H9 (cell line): ENCODE results near the gene SPEM3. TPM values are rescaled to one million over a fixed set of nuclear protein-coding genes. Genes with fewer than 3 reads are reported as not detected.
A peak's percentile ranks its signal among the peaks of the same experiment; 100 is the strongest.

Experiments
- DNase-seq: peaks from one replicate; pipeline ENCODE4 v3.0.0-alpha.2; 2017
- H2AFZ ChIP-seq: one replicate; pipeline ENCODE4 v1.6.1; 2013; ENCODE audit warnings: mild to moderate bottlenecking, low read length, control low read depth, moderate library complexity
- H2AK5ac ChIP-seq: 2 replicates; pipeline ENCODE4 v1.6.1; 2013; ENCODE audit warnings: low read length, control low read depth, mixed read lengths; ENCODE audit not compliant: insufficient read length
- H2BK120ac ChIP-seq: one replicate; pipeline ENCODE4 v1.6.1; 2013; ENCODE audit warnings: low read depth, mild to moderate bottlenecking, low read length, control low read depth, inconsistent platforms; ENCODE audit not compliant: poor library complexity, severe bottlenecking
- H2BK12ac ChIP-seq: 2 replicates; pipeline ENCODE4 v1.6.1; 2013; ENCODE audit warnings: low read length, control low read depth, mixed read lengths, low read depth; ENCODE audit not compliant: insufficient read length
- H2BK15ac ChIP-seq: 2 replicates; pipeline ENCODE4 v1.6.1; 2013; ENCODE audit warnings: low read depth, low read length, control low read depth
- H2BK20ac ChIP-seq: one replicate; pipeline ENCODE4 v1.6.1; 2013; ENCODE audit warnings: low read depth, mild to moderate bottlenecking, low read length, control low read depth, inconsistent platforms; ENCODE audit not compliant: poor library complexity, severe bottlenecking
- H2BK5ac ChIP-seq: 2 replicates; pipeline ENCODE4 v1.6.1; 2013; ENCODE audit warnings: low read length, control low read depth, mixed read lengths; ENCODE audit not compliant: insufficient read length
- H3K14ac ChIP-seq: 2 replicates; pipeline ENCODE4 v1.6.1; 2013; ENCODE audit warnings: low read length, control low read depth; ENCODE audit not compliant: insufficient read depth
- H3K18ac ChIP-seq: 2 replicates; pipeline ENCODE4 v1.6.1; 2013; ENCODE audit warnings: low read depth, mild to moderate bottlenecking, mixed read lengths, low read length, control low read depth; ENCODE audit not compliant: insufficient read length
- H3K23ac ChIP-seq: 2 replicates; pipeline ENCODE4 v1.6.1; 2013; ENCODE audit warnings: low read length, control low read depth, mixed read lengths, low read depth; ENCODE audit not compliant: insufficient read length
- H3K23me2 ChIP-seq: 2 replicates; pipeline ENCODE4 v1.6.1; 2013; ENCODE audit warnings: low read depth, mild to moderate bottlenecking, mixed read lengths, low read length, control low read depth; ENCODE audit not compliant: insufficient read length, poor library complexity, severe bottlenecking
- H3K27ac ChIP-seq: 2 replicates; pipeline ENCODE4 v1.5.1; 2013; ENCODE audit warnings: low read length, control low read depth, mixed read lengths, low read depth; ENCODE audit not compliant: insufficient read length
- H3K27me3 ChIP-seq: 2 replicates; pipeline ENCODE4 v1.6.1; 2013; ENCODE audit warnings: low read length, control low read depth, inconsistent platforms; ENCODE audit not compliant: insufficient read depth
- H3K4ac ChIP-seq: 2 replicates; pipeline ENCODE4 v1.6.1; 2013; ENCODE audit warnings: low read depth, mild to moderate bottlenecking, control low read depth, inconsistent platforms, low read length, moderate library complexity
- H3K4me1 ChIP-seq: 2 replicates; pipeline ENCODE4 v1.6.1; 2013; ENCODE audit warnings: low read length, control low read depth, inconsistent platforms; ENCODE audit not compliant: insufficient read depth
- H3K4me2 ChIP-seq: 2 replicates; pipeline ENCODE4 v1.6.1; 2013; ENCODE audit warnings: low read length, control low read depth, mixed read lengths; ENCODE audit not compliant: insufficient read length, insufficient read depth
- H3K56ac ChIP-seq: 2 replicates; pipeline ENCODE4 v1.6.1; 2013; ENCODE audit warnings: low read depth, mild to moderate bottlenecking, mixed read lengths, low read length, control low read depth; ENCODE audit not compliant: insufficient read length
- H3K79me1 ChIP-seq: 2 replicates; pipeline ENCODE4 v1.6.1; 2013; ENCODE audit warnings: low read depth, mild to moderate bottlenecking, moderate library complexity, low read length, control low read depth, inconsistent platforms; ENCODE audit not compliant: insufficient read depth, poor library complexity, severe bottlenecking
- H3K79me2 ChIP-seq: 2 replicates; pipeline ENCODE4 v1.6.1; 2013; ENCODE audit warnings: low read length, control low read depth, inconsistent platforms; ENCODE audit not compliant: insufficient read depth
- H3K9ac ChIP-seq: 2 replicates; pipeline ENCODE4 v1.6.1; 2013; ENCODE audit warnings: low read length, control low read depth, mixed read lengths; ENCODE audit not compliant: insufficient read length; ENCODE audit errors: extremely low read depth
- H3K9me3 ChIP-seq: one replicate; pipeline ENCODE4 v1.6.1; 2013; ENCODE audit warnings: low read depth, low read length, inconsistent platforms; ENCODE audit not compliant: control insufficient read depth
- H3T11ph ChIP-seq: one replicate; pipeline ENCODE4 v1.6.1; 2013; ENCODE audit warnings: mild to moderate bottlenecking, low read length, control low read depth, inconsistent platforms
- H4K20me1 ChIP-seq: one replicate; pipeline ENCODE4 v1.6.1; 2013; ENCODE audit not compliant: control insufficient read depth, insufficient read length, insufficient read depth
- H4K5ac ChIP-seq: 2 replicates; pipeline ENCODE4 v1.6.1; 2013; ENCODE audit warnings: low read depth, mild to moderate bottlenecking, mixed read lengths, low read length, control low read depth; ENCODE audit not compliant: insufficient read length
- H4K8ac ChIP-seq: replicated peaks from 2 replicates; pipeline ENCODE4 v1.6.1; 2013; ENCODE audit warnings: low read length, control low read depth, mixed read lengths, low read depth; ENCODE audit not compliant: insufficient read length
- H4K91ac ChIP-seq: 2 replicates; pipeline ENCODE4 v1.6.1; 2013; ENCODE audit warnings: low read depth, mild to moderate bottlenecking, moderate library complexity, mixed read lengths, low read length, control low read depth; ENCODE audit not compliant: insufficient read length
- H3K27ac Mint-ChIP-seq, 3 experiments: 2 replicates in 2 of 3; 3 replicates in 1 of 3; pipeline ENCODE4 v1.8.0; 2020 to 2021; ENCODE audit warnings: mixed read lengths in 3 of 3, mild to moderate bottlenecking in 1 of 3, moderate library complexity in 1 of 3
- H3K27me3 Mint-ChIP-seq: 2 replicates; pipeline ENCODE4 v1.8.0; 2021; ENCODE audit warnings: low read depth, mild to moderate bottlenecking, moderate library complexity, mixed read lengths
- H3K36me3 Mint-ChIP-seq, 3 experiments: 2 replicates in 2 of 3; 3 replicates in 1 of 3; pipeline ENCODE4 v1.8.0; 2020 to 2021; ENCODE audit warnings: low read depth in 3 of 3, mixed read lengths in 3 of 3; ENCODE audit not compliant: insufficient read depth in 1 of 3
- H3K4me1 Mint-ChIP-seq, 2 experiments: 2 replicates each; pipeline ENCODE4 v1.8.0; 2020; ENCODE audit warnings: mixed read lengths in 2 of 2
- H3K4me3 Mint-ChIP-seq, 2 experiments: 2 replicates in 1 of 2; 3 replicates in 1 of 2; pipeline ENCODE4 v1.8.0; 2020 to 2021; ENCODE audit warnings: mild to moderate bottlenecking in 2 of 2, mixed read lengths in 2 of 2, moderate library complexity in 1 of 2
- H3K9me3 Mint-ChIP-seq, 2 experiments: 2 replicates in 1 of 2; 3 replicates in 1 of 2; pipeline ENCODE4 v1.8.0; 2020; ENCODE audit warnings: mild to moderate bottlenecking in 2 of 2, mixed read lengths in 2 of 2, moderate library complexity in 1 of 2
- WGBS: extraction: QIAGEN DNeasy Blood & Tissue Kit; methylation state at CpG from one replicate; pipeline ENCODE4 v1.1.7; 2013; ENCODE audit warnings: missing lambda C conversion rate, low lambda C conversion rate, mixed read lengths; ENCODE audit not compliant: insufficient read length; ENCODE audit errors: extremely low coverage; 5-methylcytosine and 5-hydroxymethylcytosine counted together
- total RNA-seq: library from RNA; stranded (reverse); gene quantifications from 2 replicates; pipeline ENCODE4 v1.2.1, GENCODE V29; 2021
- TF ChIP-seq, protein P1 (sequence below): fragments of 200-600 bp; sonication (generic); conservative IDR thresholded peaks from 3 replicates; pipeline ENCODE4 v1.8.0; 2021; ENCODE audit warnings: antibody characterized with exemption, mild to moderate bottlenecking

Gene SPEM3
- total RNA-seq, 1 experiment from 2014 or later: not detected

DNA sequence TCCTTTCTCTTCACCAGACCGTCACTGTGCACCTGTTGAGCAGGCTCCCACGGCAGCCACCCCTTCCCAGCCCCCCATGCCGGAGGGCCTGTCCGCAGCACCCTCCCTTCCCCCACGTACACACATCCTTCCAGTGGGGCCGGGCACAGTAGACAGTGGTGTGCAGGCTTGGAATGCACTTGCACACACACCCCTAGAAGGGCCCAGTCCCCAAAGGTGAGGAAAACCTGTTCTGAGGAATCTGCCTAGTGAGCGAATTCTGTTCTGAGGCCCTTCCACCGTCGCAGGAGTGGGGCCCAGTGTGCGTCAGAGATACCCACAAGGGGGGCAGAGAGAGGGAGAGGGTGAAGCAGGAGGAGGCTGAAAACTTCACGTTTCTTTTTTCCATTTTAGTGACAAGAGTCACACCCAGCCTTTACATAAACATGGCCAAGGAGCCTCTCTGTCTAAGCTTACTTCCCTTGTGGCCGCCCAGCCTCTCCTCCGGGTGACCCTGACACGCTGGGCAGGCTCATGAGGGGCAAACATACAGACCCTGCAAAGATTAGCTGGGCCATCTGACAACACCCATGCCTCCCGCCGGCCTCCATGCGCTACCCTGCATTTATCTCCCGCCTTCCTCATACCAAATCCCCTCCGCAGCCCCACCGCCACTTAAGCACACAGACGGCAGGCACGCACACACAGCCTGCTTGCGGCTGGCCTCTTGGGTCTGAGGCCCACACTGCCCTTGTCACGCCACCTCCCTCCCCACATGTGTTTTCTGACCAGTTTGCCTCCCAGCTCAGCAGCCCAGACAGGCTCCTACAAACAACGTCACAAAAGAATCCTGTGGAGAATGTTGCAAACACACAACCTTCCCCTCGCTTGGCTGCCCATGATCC, 49.0 kb downstream of the SPEM3 start:
- no CpG with 5 or more reads among the region's 26 CpGs for WGBS
- Histone ChIP-seq H4K8ac (no peak overlapping the region), H3K23me2 (peaks cover 4% of the 10 kb centered on the region), H3K14ac (no peak overlapping the region), H4K20me1 (peaks cover 6% of the 10 kb centered on the region), H2BK120ac (no peak overlapping the region), H3K27ac (no peak overlapping the region), H3K27me3 (no peaks in the 10 kb centered on the region), H3K9me3 (no peaks in the 10 kb centered on the region), H3K18ac (no peak overlapping the region), H2AFZ (no peak overlapping the region), H3K23ac (no peak overlapping the region), H4K5ac (no peak overlapping the region), H3K4me1 (peaks cover 8% of the 10 kb centered on the region; the same call in 1 of the 2 replicates), H3K56ac (no peak overlapping the region), H3K79me1 (peaks cover 3% of the 10 kb centered on the region), H4K91ac (no peak overlapping the region), H2AK5ac (no peak overlapping the region), H3T11ph (no peak overlapping the region), H2BK12ac (no peak overlapping the region), H2BK5ac (no peak overlapping the region), H3K9ac (no peak overlapping the region), H2BK20ac (no peak overlapping the region), H2BK15ac (no peak overlapping the region), H3K4me2 (peak overlapping the region; percentile 43), H3K79me2 (peaks cover 5% of the 10 kb centered on the region; the same call in 1 of the 2 replicates), H3K4ac (no peak overlapping the region)
- H3K4me1 Mint-ChIP-seq: peaks cover 40 to 45% of the 10 kb centered on the region in 2 experiments
- peak overlapping the region in 2 of 3 experiments; percentile 2 to 64; a peak in 4 of 7 replicates for H3K27ac Mint-ChIP-seq
- peak overlapping the region; percentile 77 to 89 for H3K4me3 Mint-ChIP-seq
- no peak for DNase-seq
- no peaks in the 10 kb centered on the region; a peak in 1 of 5 replicates for H3K9me3 Mint-ChIP-seq
- peaks cover 0 to 4% (median 0%) of the 10 kb centered on the region in 3 experiments; a peak in 1 of 7 replicates for H3K36me3 Mint-ChIP-seq
- no peaks in the 10 kb centered on the region; the same call in 1 of the 2 replicates for H3K27me3 Mint-ChIP-seq
- TF ChIP-seq, protein P1, sequence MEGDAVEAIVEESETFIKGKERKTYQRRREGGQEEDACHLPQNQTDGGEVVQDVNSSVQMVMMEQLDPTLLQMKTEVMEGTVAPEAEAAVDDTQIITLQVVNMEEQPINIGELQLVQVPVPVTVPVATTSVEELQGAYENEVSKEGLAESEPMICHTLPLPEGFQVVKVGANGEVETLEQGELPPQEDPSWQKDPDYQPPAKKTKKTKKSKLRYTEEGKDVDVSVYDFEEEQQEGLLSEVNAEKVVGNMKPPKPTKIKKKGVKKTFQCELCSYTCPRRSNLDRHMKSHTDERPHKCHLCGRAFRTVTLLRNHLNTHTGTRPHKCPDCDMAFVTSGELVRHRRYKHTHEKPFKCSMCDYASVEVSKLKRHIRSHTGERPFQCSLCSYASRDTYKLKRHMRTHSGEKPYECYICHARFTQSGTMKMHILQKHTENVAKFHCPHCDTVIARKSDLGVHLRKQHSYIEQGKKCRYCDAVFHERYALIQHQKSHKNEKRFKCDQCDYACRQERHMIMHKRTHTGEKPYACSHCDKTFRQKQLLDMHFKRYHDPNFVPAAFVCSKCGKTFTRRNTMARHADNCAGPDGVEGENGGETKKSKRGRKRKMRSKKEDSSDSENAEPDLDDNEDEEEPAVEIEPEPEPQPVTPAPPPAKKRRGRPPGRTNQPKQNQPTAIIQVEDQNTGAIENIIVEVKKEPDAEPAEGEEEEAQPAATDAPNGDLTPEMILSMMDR: no peak
